Measurements from ENCODE around the gene CD33.
"Not testable (repeated sequence)": the region's sequence is repeated elsewhere in the genome, so short reads cannot be mapped to it uniquely, and the experiment has no call there.

Gene CD33

DNA sequence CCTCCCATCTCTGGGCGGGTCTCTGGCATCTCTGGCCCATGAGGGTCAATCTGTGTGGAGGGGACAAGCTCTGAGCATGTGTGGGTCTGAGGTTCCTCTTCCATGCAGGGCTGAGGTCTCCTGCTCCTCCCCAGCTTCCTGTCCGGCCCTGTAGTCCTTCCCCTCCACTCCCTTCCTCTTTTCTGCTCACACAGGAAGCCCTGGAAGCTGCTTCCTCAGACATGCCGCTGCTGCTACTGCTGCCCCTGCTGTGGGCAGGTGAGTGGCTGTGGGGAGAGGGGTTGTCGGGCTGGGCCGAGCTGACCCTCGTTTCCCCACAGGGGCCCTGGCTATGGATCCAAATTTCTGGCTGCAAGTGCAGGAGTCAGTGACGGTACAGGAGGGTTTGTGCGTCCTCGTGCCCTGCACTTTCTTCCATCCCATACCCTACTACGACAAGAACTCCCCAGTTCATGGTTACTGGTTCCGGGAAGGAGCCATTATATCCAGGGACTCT is at the start of gene CD33:
CD33 (plus strand) TSS at position 183 of the 496 bp plus-strand sequence; CDS start at position 222, 39 bp downstream.
- not testable (repeated sequence) for H3K27ac ChIP-seq (ENCODE audit: low read length); H3K4me3 ChIP-seq (ENCODE audit: low read depth in 1 of 2, low read length in 2 of 2); H3K9me3 ChIP-seq (ENCODE audit: insufficient read depth, low read length, severe bottlenecking); ATAC-seq (ENCODE audit: insufficient read depth, low read depth); H4K20me1 ChIP-seq (ENCODE audit: insufficient read depth, low read length); H3K36me3 ChIP-seq (ENCODE audit: insufficient read depth, low read length); H3K27me3 ChIP-seq (ENCODE audit: insufficient read depth, low read length, poor library complexity); DNase-seq; H3K9ac ChIP-seq (ENCODE audit: low read depth, low read length); H2AFZ ChIP-seq (ENCODE audit: low read depth, low read length); H3K4me1 ChIP-seq (ENCODE audit: insufficient read depth, low read length); H3K79me2 ChIP-seq (ENCODE audit: insufficient read depth, low read length); H3K4me2 ChIP-seq (ENCODE audit: insufficient read depth, low read length)

GRCh38 chr19:51179256-51179655 is 45.6 kb upstream of the CD33 start:
- H3K79me2 ChIP-seq (ENCODE audit: insufficient read depth, low read length) = no peaks in the 10 kb centered on the region
- no peak overlapping the region for H3K9ac ChIP-seq (ENCODE audit: low read depth, low read length)
- H3K27ac ChIP-seq (ENCODE audit: low read length) = no peak overlapping the region
- no peaks in the 10 kb centered on the region for H3K9me3 ChIP-seq (ENCODE audit: insufficient read depth, low read length, severe bottlenecking)
- H3K4me1 ChIP-seq (ENCODE audit: insufficient read depth, low read length) = no peaks in the 10 kb centered on the region
- no peak for TF ChIP-seq EZH2 (IDR thresholded peaks at IDR 0.05; ENCODE audit: borderline replicate concordance, low read depth, low read length, severe bottlenecking)
- TF ChIP-seq CTCF (IDR thresholded peaks at IDR 0.05; ENCODE audit: borderline replicate concordance, extremely low read depth, low read length, poor library complexity, severe bottlenecking) = no peak
- H3K36me3 ChIP-seq (ENCODE audit: insufficient read depth, low read length) = no peaks in the 10 kb centered on the region
- H3K4me3 ChIP-seq (ENCODE audit: low read depth in 1 of 2, low read length in 2 of 2) = no peak overlapping the region
- no peak overlapping the region for H2AFZ ChIP-seq (ENCODE audit: low read depth, low read length)
- H3K4me2 ChIP-seq (ENCODE audit: insufficient read depth, low read length) = no peak overlapping the region
- H3K27me3 ChIP-seq (ENCODE audit: insufficient read depth, low read length, poor library complexity) = peaks cover 14% of the 10 kb centered on the region
- no peaks in the 10 kb centered on the region for H4K20me1 ChIP-seq (ENCODE audit: insufficient read depth, low read length)
- DNase-seq (no peak), ATAC-seq (ENCODE audit: insufficient read depth, low read depth) (no peak)

GRCh38 chr19:51181377-51181912 is 43.4 kb upstream of the CD33 start:
- ATAC-seq (ENCODE audit: insufficient read depth, low read depth) = no peak
- H3K4me2 ChIP-seq (ENCODE audit: insufficient read depth, low read length) = no peak overlapping the region

More at GRCh38 chr19:51181377-51181912, 43.4 kb upstream of the CD33 start:
- TF ChIP-seq EZH2 (IDR thresholded peaks at IDR 0.05; ENCODE audit: borderline replicate concordance, low read depth, low read length, severe bottlenecking) = no peak
- TF ChIP-seq CTCF (IDR thresholded peaks at IDR 0.05; ENCODE audit: borderline replicate concordance, extremely low read depth, low read length, poor library complexity, severe bottlenecking) = no peak
- H3K4me3 ChIP-seq (ENCODE audit: low read depth in 1 of 2, low read length in 2 of 2) = no peak overlapping the region
- no peaks in the 10 kb centered on the region for H3K36me3 ChIP-seq (ENCODE audit: insufficient read depth, low read length)
- no peaks in the 10 kb centered on the region for H3K4me1 ChIP-seq (ENCODE audit: insufficient read depth, low read length)
- no peaks in the 10 kb centered on the region for H3K9me3 ChIP-seq (ENCODE audit: insufficient read depth, low read length, severe bottlenecking)
- H3K27ac ChIP-seq (ENCODE audit: low read length) = no peak overlapping the region
- H4K20me1 ChIP-seq (ENCODE audit: insufficient read depth, low read length) = no peaks in the 10 kb centered on the region
- peaks cover 14% of the 10 kb centered on the region for H3K27me3 ChIP-seq (ENCODE audit: insufficient read depth, low read length, poor library complexity)
- no peak for DNase-seq
- no peak overlapping the region for H2AFZ ChIP-seq (ENCODE audit: low read depth, low read length)
- H3K9ac ChIP-seq (ENCODE audit: low read depth, low read length) = no peak overlapping the region
- H3K79me2 ChIP-seq (ENCODE audit: insufficient read depth, low read length) = no peaks in the 10 kb centered on the region
